Pancreas (tissue), 10 donors: Measurements from ENCODE around the gene LPCAT1. TPM values are rescaled to one million over a fixed set of nuclear protein-coding genes. Genes with fewer than 3 reads are reported as not detected.
A peak's percentile ranks its signal among the peaks of the same experiment; 100 is the strongest.

Experiments used
- ATAC-seq, 4 donors: fragments of 200-7000 bp; cut with Tn5 transposase; one replicate each; pipeline versions ENCODE4 v1.8.0 to v1.9.1; 2020; ENCODE audit warnings: mild to moderate bottlenecking in 4 of 4, moderate library complexity in 4 of 4
- DNase-seq, 6 donors: peaks; one replicate each; pipeline ENCODE4 v3.0.0-alpha.2; 2020
- FAIRE-seq: peaks from 2 replicates; lab custom pipeline; 2012; peaks lifted over from hg19 to GRCh38; lab: Jason Lieb, UNC
- H3K27ac ChIP-seq, 4 donors: fragments of 200-600 bp; sonication (generic); 1 replicate in 3 of 4; 2 replicates in 1 of 4; pipeline versions ENCODE4 v1.5.0 to v1.8.0; 2020
- H3K27me3 ChIP-seq, 4 donors: fragments of 200-600 bp; one replicate each; pipeline ENCODE4 v1.8.0; 2021
- H3K36me3 ChIP-seq, 3 donors: fragments of 200-600 bp; sonication (generic) in 1 of 3; one replicate each; pipeline versions ENCODE4 v1.5.0 to v1.8.0; 2020 to 2021
- H3K4me1 ChIP-seq, 3 donors: fragments of 200-600 bp; one replicate each; pipeline ENCODE4 v1.8.0; 2021
- H3K4me3 ChIP-seq, 4 donors: fragments of 200-600 bp; sonication (generic) in 2 of 4; one replicate each; pipeline versions ENCODE4 v1.5.0 to v1.8.0; 2020 to 2021
- H3K9me3 ChIP-seq, 4 donors: fragments of 200-600 bp; one replicate each; pipeline ENCODE4 v1.8.0; 2021
- WGBS, 2 donors: extraction: QIAGEN DNeasy Blood & Tissue Kit; methylation state at CpG; one replicate each; pipeline ENCODE4 v1.1.7; 2013; 5-methylcytosine and 5-hydroxymethylcytosine counted together
- intact Hi-C, 3 donors: fragments of 100-400 bp; cut with DNase I; formaldehyde crosslinking; loops; one replicate each; pipeline versions ENCODE4 v1.11.1 to v1.14.2; 2022
- polyA plus RNA-seq, 2 donors: library from polyadenylated mRNA; stranded (reverse); fragments of 200-250 nt; gene quantifications; one replicate each; pipeline ENCODE4 v1.2.3, GENCODE V29; 2013
- total RNA-seq, 6 donors: library from RNA; stranded (reverse); fragmentation: NEBNext Ultra II Directional in 4 of 6; extraction: Animal tissue kit (Norgen Biotek cat#: 25700) in 4 of 6; gene quantifications; one replicate each; pipeline versions ENCODE4 v1.2.1 to v1.2.4, GENCODE V29; 2021 to 2023
- TF ChIP-seq, protein P1 (sequence below), 4 donors: fragments of 200-600 bp; sonication (generic) in 3 of 4; IDR thresholded peaks; one replicate each; pipeline versions ENCODE4 v1.5.0 to v1.8.0; 2021; ENCODE audit warnings: antibody characterized with exemption in 4 of 4
- donor health status: healthy with polysubstance abuse.
- donor health status: DM: no; HTN: no; CAD: no; lungs with moderate emphysema.
- donor health status: DM: no; HTN: no; CAD: no.
- donor health status: control.
- donor health status: control.
- donor health status: Bipolar disorder and iron deficiency.
- donor health status: DM: yes; HTN: yes; CAD: no.
- donor health status: DM: no; HTN: no; CAD: no.
- donor health status: DM: no; HTN: no; CAD: no.
- donor health status: DM: yes; HTN: yes; CAD: no.

The LPCAT1 gene
- total and polyA plus RNA-seq, 8 donors: 6.5 to 26.1 (median 13.8) TPM

DNA sequence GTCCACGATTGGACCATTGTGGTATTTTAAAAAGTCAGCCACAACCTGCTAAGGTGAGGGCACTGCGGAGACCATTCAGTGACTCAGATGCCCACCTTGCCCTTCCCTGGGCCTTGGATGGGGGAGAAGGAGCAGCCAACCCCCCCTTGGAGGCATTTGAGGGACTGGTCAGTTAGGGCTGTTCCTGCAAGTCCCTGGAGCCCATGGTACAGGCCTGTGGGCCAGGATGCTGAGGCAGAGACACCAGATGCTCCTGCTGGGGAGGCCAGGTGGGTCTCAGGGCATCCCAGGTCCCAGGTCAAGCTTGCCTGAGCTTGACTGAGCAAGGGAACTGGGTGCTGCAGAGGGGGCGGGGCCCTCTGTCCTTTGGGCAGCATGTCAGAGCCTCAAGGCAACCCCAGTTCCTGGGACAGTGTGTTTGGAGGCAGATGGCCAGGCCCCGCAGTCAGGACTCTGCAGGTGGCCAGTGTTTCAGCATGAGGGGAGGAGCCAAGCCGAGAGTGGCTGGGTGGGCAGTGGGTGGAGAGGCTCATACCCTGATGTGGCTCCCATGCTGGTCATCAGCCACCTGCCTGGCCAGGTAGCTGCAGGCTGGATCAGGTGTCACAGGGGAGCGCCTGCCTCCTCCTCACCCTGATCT, 106.1 kb downstream of the LPCAT1 start:
- intact Hi-C loops: no loop called here
- peak in 2 of 6 donors; percentile 39 to 51 for DNase-seq
- H3K4me1 ChIP-seq: no peaks in the 10 kb centered on the region
- no peak overlapping the region for H3K27ac ChIP-seq
- WGBS, 2 donors: 43 to 51% methylated on average over 6 of the region's 6 CpGs
- TF ChIP-seq, protein P1, sequence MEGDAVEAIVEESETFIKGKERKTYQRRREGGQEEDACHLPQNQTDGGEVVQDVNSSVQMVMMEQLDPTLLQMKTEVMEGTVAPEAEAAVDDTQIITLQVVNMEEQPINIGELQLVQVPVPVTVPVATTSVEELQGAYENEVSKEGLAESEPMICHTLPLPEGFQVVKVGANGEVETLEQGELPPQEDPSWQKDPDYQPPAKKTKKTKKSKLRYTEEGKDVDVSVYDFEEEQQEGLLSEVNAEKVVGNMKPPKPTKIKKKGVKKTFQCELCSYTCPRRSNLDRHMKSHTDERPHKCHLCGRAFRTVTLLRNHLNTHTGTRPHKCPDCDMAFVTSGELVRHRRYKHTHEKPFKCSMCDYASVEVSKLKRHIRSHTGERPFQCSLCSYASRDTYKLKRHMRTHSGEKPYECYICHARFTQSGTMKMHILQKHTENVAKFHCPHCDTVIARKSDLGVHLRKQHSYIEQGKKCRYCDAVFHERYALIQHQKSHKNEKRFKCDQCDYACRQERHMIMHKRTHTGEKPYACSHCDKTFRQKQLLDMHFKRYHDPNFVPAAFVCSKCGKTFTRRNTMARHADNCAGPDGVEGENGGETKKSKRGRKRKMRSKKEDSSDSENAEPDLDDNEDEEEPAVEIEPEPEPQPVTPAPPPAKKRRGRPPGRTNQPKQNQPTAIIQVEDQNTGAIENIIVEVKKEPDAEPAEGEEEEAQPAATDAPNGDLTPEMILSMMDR (IDR thresholded peaks at IDR 0.05): no peak
- FAIRE-seq: no peak
- no peaks in the 10 kb centered on the region for H3K27me3 ChIP-seq
- ATAC-seq: no peak
- no peaks in the 10 kb centered on the region for H3K36me3 ChIP-seq
- H3K9me3 ChIP-seq: no peaks in the 10 kb centered on the region
- H3K4me3 ChIP-seq: no peak overlapping the region

DNA sequence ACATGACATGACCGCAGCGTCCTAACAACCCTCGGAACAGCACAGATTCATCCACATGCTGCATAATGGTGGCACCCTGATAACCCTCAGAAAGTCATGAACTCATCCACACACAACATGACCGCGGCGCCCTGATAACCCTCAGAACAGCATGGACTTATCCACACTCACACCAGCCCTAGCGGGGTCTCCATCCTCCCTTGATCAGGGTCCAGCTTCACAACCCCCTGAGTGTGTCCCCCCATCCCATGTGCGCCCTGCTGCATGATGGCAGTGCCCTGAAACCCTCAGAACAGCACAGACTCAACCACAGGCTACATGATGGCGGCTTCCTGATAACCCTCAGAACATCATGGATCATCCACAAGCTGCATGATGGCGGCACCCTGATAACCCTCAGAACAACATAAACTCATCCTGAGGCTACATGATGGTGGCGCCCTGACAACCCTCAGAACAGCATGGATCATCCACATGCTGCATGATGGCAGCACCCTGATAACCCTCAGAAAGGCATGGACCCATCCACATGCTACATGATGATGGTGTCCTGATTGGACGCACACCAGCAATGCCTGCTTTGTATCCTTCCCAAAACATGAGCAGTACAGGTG, 106.8 kb downstream of the LPCAT1 start:
- Histone ChIP-seq H3K4me1 (no peaks in the 10 kb centered on the region), H3K27me3 (no peaks in the 10 kb centered on the region), H3K9me3 (no peaks in the 10 kb centered on the region), H3K27ac (no peak overlapping the region), H3K4me3 (no peak overlapping the region), H3K36me3 (no peaks in the 10 kb centered on the region)
- DNase-seq (peak in 1 of 6 donors; percentile 29), FAIRE-seq (no peak), ATAC-seq (no peak)
- intact Hi-C loops: no loop called here
- TF ChIP-seq, protein P1 (IDR thresholded peaks at IDR 0.05): no peak
- 62 to 79% methylated on average over 12 of the region's 12 CpGs for WGBS, 2 donors

DNA sequence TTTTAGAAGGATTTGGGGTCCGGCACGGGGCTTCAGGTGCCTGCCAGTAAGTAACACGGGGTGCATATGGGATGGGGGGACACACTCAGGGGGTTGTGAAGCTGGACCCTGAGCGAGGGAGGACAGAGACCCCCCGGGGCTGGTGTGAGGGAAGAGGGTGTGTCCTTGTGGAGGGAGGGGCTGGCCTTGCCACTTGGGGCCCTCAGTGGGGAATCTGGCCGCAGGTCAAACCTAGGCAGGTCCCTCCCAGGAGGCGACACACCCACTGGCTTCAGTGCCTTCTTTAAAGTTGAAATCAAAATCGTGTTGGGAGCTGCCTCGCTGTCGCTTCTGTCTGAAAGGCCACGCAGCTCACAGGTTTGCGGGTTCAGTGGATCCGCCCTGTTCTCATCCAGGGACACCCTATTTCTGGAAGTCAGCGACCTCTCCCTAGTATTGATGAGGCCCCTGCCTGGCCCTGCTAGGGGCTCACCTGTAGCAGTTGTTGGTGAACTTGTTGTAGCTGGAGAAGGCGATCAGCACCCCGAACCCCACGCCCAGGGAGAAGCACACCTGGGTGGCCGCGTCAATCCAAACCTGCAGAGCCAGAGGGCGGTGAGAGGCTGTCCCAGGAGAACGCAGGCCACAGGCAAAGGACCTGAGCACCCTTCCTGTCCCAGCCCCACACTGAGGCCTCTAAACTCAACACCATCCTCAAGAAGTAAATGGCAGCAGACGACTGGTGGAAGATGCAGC, 108.0 kb downstream of the LPCAT1 start:
- Histone ChIP-seq H3K27me3 (no peaks in the 10 kb centered on the region), H3K36me3 (no peaks in the 10 kb centered on the region), H3K4me3 (no peak overlapping the region), H3K9me3 (no peaks in the 10 kb centered on the region), H3K27ac (no peak overlapping the region), H3K4me1 (no peaks in the 10 kb centered on the region)
- DNase-seq (peak in 2 of 6 donors; percentile 34 to 37), ATAC-seq (no peak), FAIRE-seq (no peak)
- TF ChIP-seq, protein P1 (IDR thresholded peaks at IDR 0.05): no peak
- intact Hi-C loops: no loop called here
- WGBS, 2 donors: 59 to 66% methylated on average over 22 of the region's 22 CpGs

DNA sequence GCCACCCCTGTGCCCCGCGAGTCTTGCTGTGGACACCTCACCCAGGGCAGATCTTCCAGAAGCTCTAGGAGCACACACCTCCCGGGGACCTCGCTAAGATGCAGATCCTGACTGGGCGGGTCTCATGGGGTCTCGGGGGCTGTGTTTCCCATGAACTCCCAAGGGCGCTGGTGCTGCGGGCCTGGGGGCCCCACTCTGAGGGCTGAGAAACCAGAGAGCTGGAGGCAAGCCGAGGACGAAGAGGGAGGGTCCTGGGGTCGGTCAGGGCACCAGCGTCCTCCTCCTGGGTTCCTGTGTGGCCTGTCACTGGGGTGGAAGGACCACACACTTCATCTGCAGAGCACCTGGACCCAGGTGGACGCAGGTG, 108.7 kb downstream of the LPCAT1 start:
- H3K4me1 ChIP-seq: no peaks in the 10 kb centered on the region
- DNase-seq (peak in 2 of 6 donors; percentile 31 to 37), FAIRE-seq (no peak), ATAC-seq (no peak)
- H3K9me3 ChIP-seq: no peaks in the 10 kb centered on the region
- H3K27me3 ChIP-seq: no peaks in the 10 kb centered on the region
- intact Hi-C loops: no loop called here
- no peak overlapping the region for H3K27ac ChIP-seq
- 57 to 63% methylated on average over 13 of the region's 13 CpGs for WGBS, 2 donors
- TF ChIP-seq, protein P1 (IDR thresholded peaks at IDR 0.05): no peak
- H3K36me3 ChIP-seq: no peaks in the 10 kb centered on the region
- no peak overlapping the region for H3K4me3 ChIP-seq
